ENCODE measurements around the gene DHX30. TPM values are rescaled to one million over a fixed set of nuclear protein-coding genes. Genes with fewer than 3 reads are reported as not detected.

The DHX30 gene
- total and polyA plus RNA-seq, 2 experiments from 2014 or later: 47.8 to 51.3 TPM

DNA sequence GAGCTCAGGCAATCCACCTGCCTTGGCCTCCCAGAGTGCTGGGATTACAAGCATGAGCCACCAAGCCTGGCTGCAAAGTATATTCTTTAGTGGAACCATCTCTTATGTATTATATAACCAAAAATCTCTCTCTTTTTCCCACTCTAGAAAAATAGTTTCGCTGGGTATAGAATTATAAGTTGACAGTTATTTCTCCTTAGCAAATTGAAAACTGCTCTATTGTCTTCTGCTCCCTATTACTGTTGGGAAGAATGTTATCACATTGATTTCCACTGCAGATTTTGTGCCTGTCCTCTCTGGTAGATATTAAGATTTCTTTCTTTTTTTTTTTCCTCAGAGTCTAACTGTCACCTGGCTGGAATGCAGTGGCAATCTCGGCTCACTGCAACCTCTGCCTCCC lies 10.2 kb upstream of the DHX30 start:
- WGBS (ENCODE audit: low lambda C conversion rate, missing lambda C conversion rate): 89% methylated on average over 2 of the region's 2 CpGs
- Histone ChIP-seq H3K4me2 (no peak overlapping the region), H4K20me1 (ENCODE audit: insufficient read depth, poor library complexity, severe bottlenecking) (no peaks in the 10 kb centered on the region), H3K9me3 (ENCODE audit: low read depth) (no peaks in the 10 kb centered on the region), H3K4me1 (ENCODE audit: insufficient read depth) (no peaks in the 10 kb centered on the region), H3K36me3 (replicated peaks; ENCODE audit: insufficient read depth, low read depth) (no peaks in the 10 kb centered on the region), H3K9me2 (replicated peaks; ENCODE audit: insufficient read depth) (no peaks in the 10 kb centered on the region), H3K27me3 (no peaks in the 10 kb centered on the region), H2AFZ (no peak overlapping the region), H3K79me2 (no peaks in the 10 kb centered on the region), H3K27ac (no peak overlapping the region), H3K4me3 (no peak overlapping the region)
- TF ChIP-seq, protein P1, sequence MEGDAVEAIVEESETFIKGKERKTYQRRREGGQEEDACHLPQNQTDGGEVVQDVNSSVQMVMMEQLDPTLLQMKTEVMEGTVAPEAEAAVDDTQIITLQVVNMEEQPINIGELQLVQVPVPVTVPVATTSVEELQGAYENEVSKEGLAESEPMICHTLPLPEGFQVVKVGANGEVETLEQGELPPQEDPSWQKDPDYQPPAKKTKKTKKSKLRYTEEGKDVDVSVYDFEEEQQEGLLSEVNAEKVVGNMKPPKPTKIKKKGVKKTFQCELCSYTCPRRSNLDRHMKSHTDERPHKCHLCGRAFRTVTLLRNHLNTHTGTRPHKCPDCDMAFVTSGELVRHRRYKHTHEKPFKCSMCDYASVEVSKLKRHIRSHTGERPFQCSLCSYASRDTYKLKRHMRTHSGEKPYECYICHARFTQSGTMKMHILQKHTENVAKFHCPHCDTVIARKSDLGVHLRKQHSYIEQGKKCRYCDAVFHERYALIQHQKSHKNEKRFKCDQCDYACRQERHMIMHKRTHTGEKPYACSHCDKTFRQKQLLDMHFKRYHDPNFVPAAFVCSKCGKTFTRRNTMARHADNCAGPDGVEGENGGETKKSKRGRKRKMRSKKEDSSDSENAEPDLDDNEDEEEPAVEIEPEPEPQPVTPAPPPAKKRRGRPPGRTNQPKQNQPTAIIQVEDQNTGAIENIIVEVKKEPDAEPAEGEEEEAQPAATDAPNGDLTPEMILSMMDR (IDR thresholded peaks at IDR 0.05; ENCODE audit: poor library complexity): no peak
- no peak for TF ChIP-seq EZH2phosphoT487 (IDR thresholded peaks at IDR 0.05; ENCODE audit: low read depth, severe bottlenecking, unreplicated experiment)
- DNase-seq (ENCODE audit: low spot score): no peak

DNA sequence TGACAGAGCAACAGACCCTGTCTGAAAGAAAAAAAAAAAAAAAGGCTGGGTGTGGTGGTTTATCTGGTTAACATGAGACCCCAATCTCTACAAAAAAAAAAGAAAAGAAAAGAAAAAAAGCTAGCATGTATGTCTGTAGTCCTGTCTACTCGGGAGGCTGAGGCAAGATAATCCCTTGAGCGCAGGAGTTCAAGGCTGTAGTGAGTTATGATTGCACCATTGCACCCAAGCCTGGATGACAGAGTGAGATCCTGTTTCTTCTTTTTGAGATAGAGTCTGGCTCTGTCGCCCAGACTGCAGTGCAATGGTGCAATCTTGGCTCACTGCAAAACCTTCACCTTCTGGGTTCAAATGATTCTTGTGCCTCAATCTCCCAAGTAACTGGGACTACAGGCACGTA lies 8.4 kb upstream of the DHX30 start:
- Histone ChIP-seq H4K20me1 (ENCODE audit: insufficient read depth, poor library complexity, severe bottlenecking) (no peaks in the 10 kb centered on the region), H3K4me1 (ENCODE audit: insufficient read depth) (no peaks in the 10 kb centered on the region), H2AFZ (no peak overlapping the region), H3K9me3 (ENCODE audit: low read depth) (no peaks in the 10 kb centered on the region), H3K36me3 (replicated peaks; ENCODE audit: insufficient read depth, low read depth) (no peaks in the 10 kb centered on the region), H3K4me2 (no peak overlapping the region), H3K27me3 (no peaks in the 10 kb centered on the region), H3K4me3 (no peak overlapping the region), H3K9me2 (replicated peaks; ENCODE audit: insufficient read depth) (no peaks in the 10 kb centered on the region), H3K79me2 (no peaks in the 10 kb centered on the region), H3K27ac (no peak overlapping the region)
- TF ChIP-seq EZH2phosphoT487 (IDR thresholded peaks at IDR 0.05; ENCODE audit: low read depth, severe bottlenecking, unreplicated experiment): no peak
- TF ChIP-seq EZH2 (IDR thresholded peaks at IDR 0.05; ENCODE audit: borderline replicate concordance): no peak
- TF ChIP-seq, protein P1 (IDR thresholded peaks at IDR 0.05; ENCODE audit: poor library complexity): no peak
- 73% methylated on average over 4 of the region's 4 CpGs for WGBS (ENCODE audit: low lambda C conversion rate, missing lambda C conversion rate)
- no peak for DNase-seq (ENCODE audit: low spot score)

DNA sequence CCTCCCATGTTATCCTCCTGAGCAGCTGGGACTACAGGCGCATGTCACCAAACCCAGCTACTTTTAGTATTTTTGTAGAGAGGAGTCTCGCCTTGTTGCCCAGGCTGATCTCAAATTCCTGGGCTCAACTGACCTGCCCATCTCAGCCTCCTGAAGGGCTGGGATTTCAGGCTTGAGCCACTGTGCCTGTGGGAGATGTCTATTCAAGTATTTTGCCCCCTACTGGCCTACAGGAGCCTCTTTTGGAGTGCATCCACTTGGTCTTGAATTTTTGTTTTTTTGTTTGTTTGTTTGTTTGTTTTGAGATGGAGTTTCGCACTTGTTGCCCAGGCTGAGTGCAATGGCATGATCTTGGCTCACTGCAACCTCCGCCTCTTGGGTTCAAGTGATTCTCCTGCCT lies 3.2 kb upstream of the DHX30 start:
- Histone ChIP-seq H3K9me3 (ENCODE audit: low read depth) (no peaks in the 10 kb centered on the region), H3K4me1 (ENCODE audit: insufficient read depth) (peaks cover 10% of the 10 kb centered on the region), H4K20me1 (ENCODE audit: insufficient read depth, poor library complexity, severe bottlenecking) (no peaks in the 10 kb centered on the region), H3K27ac (no peak overlapping the region), H3K9me2 (replicated peaks; ENCODE audit: insufficient read depth) (no peaks in the 10 kb centered on the region), H3K4me3 (no peak overlapping the region), H3K27me3 (no peaks in the 10 kb centered on the region), H3K79me2 (peaks cover 18% of the 10 kb centered on the region), H3K4me2 (no peak overlapping the region), H3K36me3 (replicated peaks; ENCODE audit: insufficient read depth, low read depth) (no peaks in the 10 kb centered on the region), H2AFZ (no peak overlapping the region)
- TF ChIP-seq EZH2phosphoT487 (IDR thresholded peaks at IDR 0.05; ENCODE audit: low read depth, severe bottlenecking, unreplicated experiment) (no peak), EZH2 (IDR thresholded peaks at IDR 0.05; ENCODE audit: borderline replicate concordance) (no peak)
- TF ChIP-seq, protein P1 (IDR thresholded peaks at IDR 0.05; ENCODE audit: poor library complexity): peak; percentile 11
- WGBS (ENCODE audit: low lambda C conversion rate, missing lambda C conversion rate): 84% methylated on average over 4 of the region's 4 CpGs
- DNase-seq (ENCODE audit: low spot score): no peak
